Left ventricle myocardium inferior (tissue), 1 donor: ENCODE results near the gene POU2F3. TPM values are rescaled to one million over a fixed set of nuclear protein-coding genes. Genes with fewer than 3 reads are reported as not detected.

Source experiments
- DNase-seq: peaks from one replicate; pipeline ENCODE4 v3.0.0-alpha.2; 2020
- H3K27ac ChIP-seq: fragments of 200-600 bp; replicated peaks from 2 replicates; pipeline ENCODE4 v1.8.0; 2021
- H3K27me3 ChIP-seq: fragments of 200-600 bp; 2 replicates; pipeline ENCODE4 v1.8.0; 2021; ENCODE audit warnings: low read depth
- H3K36me3 ChIP-seq: fragments of 200-600 bp; 2 replicates; pipeline ENCODE4 v1.8.0; 2021
- H3K4me1 ChIP-seq: fragments of 200-600 bp; 2 replicates; pipeline ENCODE4 v1.8.0; 2021
- H3K4me3 ChIP-seq: fragments of 200-600 bp; 2 replicates; pipeline ENCODE4 v1.8.0; 2021; ENCODE audit warnings: mild to moderate bottlenecking, moderate library complexity
- H3K9me3 ChIP-seq: fragments of 200-600 bp; replicated peaks from 2 replicates; pipeline ENCODE4 v1.8.0; 2021
- CTCF ChIP-seq: fragments of 200-600 bp; IDR thresholded peaks from 2 replicates; pipeline ENCODE4 v1.8.0; 2021; ENCODE audit warnings: antibody characterized with exemption, mild to moderate bottlenecking, borderline replicate concordance
- intact Hi-C: fragments of 100-400 bp; cut with micrococcal nuclease; formaldehyde crosslinking; loops from one replicate; pipeline ENCODE4 v1.11.0; 2022
- total RNA-seq: library from RNA; stranded (reverse); fragmentation: NEBNext Ultra II Directional; extraction: Animal tissue kit (Norgen Biotek cat#: 25700); gene quantifications from one replicate; pipeline ENCODE4 v1.2.1, GENCODE V29; 2021
- donor health status: DM: no; HTN: yes; CAD: no; lungs with severe emphysema.

POU2F3 gene
- total RNA-seq, 1 donor from 2014 or later: not detected

DNA sequence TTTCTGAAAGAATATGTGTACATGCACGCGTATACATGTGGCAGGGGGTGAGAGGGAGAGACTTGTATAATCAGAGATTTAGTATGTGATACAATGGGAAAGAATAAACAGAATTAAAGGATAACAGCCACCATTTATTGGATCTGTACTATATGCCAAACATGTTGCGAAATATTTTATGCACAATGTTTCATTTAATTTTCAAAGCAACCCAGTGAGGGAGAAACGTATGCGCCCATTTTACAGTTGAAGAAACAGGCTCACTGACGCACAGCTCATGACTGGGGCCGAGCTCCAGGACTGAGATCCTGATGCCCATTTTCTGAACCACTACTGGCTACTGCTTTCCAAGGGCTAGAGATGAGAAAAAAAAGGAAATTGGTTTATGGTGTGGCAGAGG is 32.4 kb upstream of the POU2F3 start:
- DNase-seq: no peak
- Histone ChIP-seq H3K4me1 (peaks cover 47% of the 10 kb centered on the region), H3K27me3 (peaks cover 7% of the 10 kb centered on the region), H3K27ac (peak overlapping the region; percentile 88), H3K4me3 (no peak overlapping the region), H3K9me3 (no peaks in the 10 kb centered on the region), H3K36me3 (no peaks in the 10 kb centered on the region)
- no peak for TF ChIP-seq CTCF
- intact Hi-C loops: no loop called here

- Histone ChIP-seq H3K27me3 (peaks cover 7% of the 10 kb centered on the region), H3K27ac (peak overlapping the region; percentile 88), H3K9me3 (no peaks in the 10 kb centered on the region), H3K4me3 (no peak overlapping the region), H3K4me1 (peaks cover 47% of the 10 kb centered on the region), H3K36me3 (no peaks in the 10 kb centered on the region)
- no peak for DNase-seq
- intact Hi-C loops: no loop called here
- no peak for TF ChIP-seq CTCF
Measured at GRCh38 chr11:120208001-120208441, 31.9 kb upstream of the POU2F3 start.

DNA sequence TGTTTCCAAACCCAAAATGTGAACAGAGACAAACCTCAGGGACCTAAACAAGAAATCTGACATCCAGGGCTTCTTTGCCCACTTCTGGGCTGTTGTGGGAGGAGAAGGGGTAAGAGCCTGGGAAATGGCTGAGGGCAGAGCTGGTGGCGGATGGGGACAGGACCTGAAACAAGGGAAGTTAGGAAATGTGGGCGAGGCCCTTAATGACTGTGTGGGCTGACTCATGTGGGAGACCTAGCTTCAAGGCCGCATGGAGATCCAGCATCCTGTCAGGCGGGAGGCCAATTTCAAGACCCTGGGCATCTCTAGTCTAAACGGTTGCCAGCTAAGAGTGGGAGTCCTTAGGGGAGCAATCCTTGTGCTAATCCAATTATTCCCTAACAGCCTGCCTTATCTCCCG is 31.2 kb upstream of the POU2F3 start:
- Histone ChIP-seq H3K27ac (peak overlapping the region; percentile 88), H3K4me1 (peaks cover 52% of the 10 kb centered on the region), H3K36me3 (no peaks in the 10 kb centered on the region), H3K9me3 (no peaks in the 10 kb centered on the region), H3K4me3 (no peak overlapping the region), H3K27me3 (peaks cover 7% of the 10 kb centered on the region)
- no peak for DNase-seq
- intact Hi-C loops: no loop called here
- TF ChIP-seq CTCF: no peak

- peak overlapping the region; percentile 78 for H3K4me3 ChIP-seq
- no peaks in the 10 kb centered on the region for H3K36me3 ChIP-seq
- TF ChIP-seq CTCF: no peak
- intact Hi-C loops: no loop called here
- DNase-seq: no peak
- no peaks in the 10 kb centered on the region for H3K9me3 ChIP-seq
- peaks cover 62% of the 10 kb centered on the region for H3K4me1 ChIP-seq
- H3K27ac ChIP-seq: peak overlapping the region; percentile 88
- peaks cover 7% of the 10 kb centered on the region for H3K27me3 ChIP-seq
Measured at GRCh38 chr11:120209746-120210625, 30.0 kb upstream of the POU2F3 start.

- H3K27me3 ChIP-seq: peaks cover 7% of the 10 kb centered on the region
- H3K4me3 ChIP-seq: peak within 1 kb of the TSS; percentile 78
- H3K36me3 ChIP-seq: no peaks in the 10 kb centered on the region
- H3K9me3 ChIP-seq: no peaks in the 10 kb centered on the region
- intact Hi-C loops: no loop called here
- H3K27ac ChIP-seq: peak within 1 kb of the TSS; percentile 88
- peak; percentile 52 for TF ChIP-seq CTCF
- peak; percentile 84 for DNase-seq
- H3K4me1 ChIP-seq: peaks cover 71% of the 10 kb centered on the region
Measured at GRCh38 chr11:120210626-120211521, 29.1 kb upstream of the POU2F3 start, which contains the start of gene OAF. TSS of gene OAF (plus strand) at chr11:120211032. CDS start at chr11:120211280, 248 bp downstream.
